Body of pancreas (tissue), 4 donors: ENCODE results near the gene PCDH8. TPM values are rescaled to one million over a fixed set of nuclear protein-coding genes. Genes with fewer than 3 reads are reported as not detected.

ENCODE experiments used
- ATAC-seq: fragments of 150-250 bp; one replicate; pipeline ENCODE4 v1.9.1; 2016
- DNase-seq, 4 donors: peaks; one replicate each; pipeline ENCODE4 v3.0.0-alpha.2; 2019
- H3K27ac ChIP-seq, 4 donors: fragments of 200-600 bp; sonication (generic); 1 replicate in 3 of 4; 2 replicates in 1 of 4; pipeline versions ENCODE4 v1.5.1 to v1.6.1; 2016 to 2019; ENCODE audit warnings: mild to moderate bottlenecking in 1 of 4, mixed read lengths in 1 of 4, moderate library complexity in 1 of 4
- H3K27me3 ChIP-seq, 2 donors: fragments of 200-600 bp; sonication (generic); one replicate each; pipeline ENCODE4 v1.6.0; 2016; ENCODE audit warnings: mild to moderate bottlenecking in 1 of 2
- H3K36me3 ChIP-seq, 2 donors: fragments of 200-600 bp; sonication (generic); replicated peaks in 1 of 2; 2 replicates each; pipeline ENCODE4 v1.5.1; 2016; ENCODE audit warnings: low read depth in 2 of 2; ENCODE audit not compliant: insufficient read depth in 1 of 2
- H3K4me1 ChIP-seq: fragments of 200-600 bp; sonication (generic); one replicate; pipeline ENCODE4 v1.6.0; 2016
- H3K4me3 ChIP-seq, 2 donors: fragments of 200-600 bp; sonication (generic); 1 replicate in 1 of 2; 2 replicates in 1 of 2; pipeline ENCODE4 v1.5.1; 2016 to 2019
- H3K9me3 ChIP-seq, 3 donors: fragments of 200-600 bp; sonication (generic); 1 replicate in 2 of 3; 2 replicates in 1 of 3; pipeline ENCODE4 v1.5.1; 2016
- POLR2A ChIP-seq, 3 donors: fragments of 450-650 bp; IDR thresholded peaks; one replicate each; pipeline ENCODE4 v1.6.1; 2016; ENCODE audit warnings: antibody characterized with exemption in 3 of 3, mild to moderate bottlenecking in 2 of 3
- WGBS, 2 donors: methylation state at CpG; one replicate each; pipeline ENCODE4 v1.1.5; 2017; 5-methylcytosine and 5-hydroxymethylcytosine counted together
- intact Hi-C: fragments of 100-400 bp; cut with DNase I; formaldehyde crosslinking; loops from one replicate; pipeline ENCODE4 v1.15.1; 2023
- total RNA-seq, 2 donors: library from RNA; depleted of rRNA; stranded (reverse); fragments of >200 nt; gene quantifications; one replicate each; pipeline ENCODE4 v1.1.0, GENCODE V29; 2016
- TF ChIP-seq, protein P1 (sequence below), 7 experiments: fragments of 450-650 bp in 4 of 7; fragments of 200-600 bp in 3 of 7; sonication (generic) in 3 of 7; IDR thresholded peaks; one replicate each; pipeline ENCODE4 v1.5.1; 2016 to 2019; ENCODE audit warnings: antibody characterized with exemption in 7 of 7

PCDH8 gene
- total RNA-seq, 2 donors from 2014 or later: not detected

DNA sequence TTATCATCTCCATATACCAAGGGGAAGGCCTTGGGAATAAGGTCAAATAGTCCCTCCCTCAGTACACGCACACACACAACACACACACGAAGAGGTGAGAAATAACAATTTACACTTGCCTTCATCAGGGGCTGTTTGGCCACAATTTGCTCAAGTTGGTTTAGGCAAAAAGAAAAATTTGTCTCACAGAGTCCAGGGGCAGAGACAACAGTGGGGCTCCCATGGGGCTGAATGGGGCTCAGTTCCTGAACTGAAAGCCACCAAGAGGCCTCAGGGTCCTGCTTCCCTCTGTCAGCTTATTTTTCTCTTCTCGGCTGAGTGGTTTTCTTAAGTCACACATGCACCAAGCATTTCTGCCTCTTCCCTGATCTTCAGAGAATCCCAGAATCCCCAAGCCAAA is 35.5 kb downstream of the PCDH8 start:
- TF ChIP-seq, protein P1, sequence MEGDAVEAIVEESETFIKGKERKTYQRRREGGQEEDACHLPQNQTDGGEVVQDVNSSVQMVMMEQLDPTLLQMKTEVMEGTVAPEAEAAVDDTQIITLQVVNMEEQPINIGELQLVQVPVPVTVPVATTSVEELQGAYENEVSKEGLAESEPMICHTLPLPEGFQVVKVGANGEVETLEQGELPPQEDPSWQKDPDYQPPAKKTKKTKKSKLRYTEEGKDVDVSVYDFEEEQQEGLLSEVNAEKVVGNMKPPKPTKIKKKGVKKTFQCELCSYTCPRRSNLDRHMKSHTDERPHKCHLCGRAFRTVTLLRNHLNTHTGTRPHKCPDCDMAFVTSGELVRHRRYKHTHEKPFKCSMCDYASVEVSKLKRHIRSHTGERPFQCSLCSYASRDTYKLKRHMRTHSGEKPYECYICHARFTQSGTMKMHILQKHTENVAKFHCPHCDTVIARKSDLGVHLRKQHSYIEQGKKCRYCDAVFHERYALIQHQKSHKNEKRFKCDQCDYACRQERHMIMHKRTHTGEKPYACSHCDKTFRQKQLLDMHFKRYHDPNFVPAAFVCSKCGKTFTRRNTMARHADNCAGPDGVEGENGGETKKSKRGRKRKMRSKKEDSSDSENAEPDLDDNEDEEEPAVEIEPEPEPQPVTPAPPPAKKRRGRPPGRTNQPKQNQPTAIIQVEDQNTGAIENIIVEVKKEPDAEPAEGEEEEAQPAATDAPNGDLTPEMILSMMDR (IDR thresholded peaks at IDR 0.05): no peak
- TF ChIP-seq POLR2A (IDR thresholded peaks at IDR 0.05): no peak
- no peaks in the 10 kb centered on the region for H3K36me3 ChIP-seq
- H3K9me3 ChIP-seq: no peaks in the 10 kb centered on the region
- H3K27ac ChIP-seq: no peak overlapping the region
- WGBS, 2 donors: 74 to 76% methylated on average over 3 of the region's 3 CpGs
- intact Hi-C loops: no loop called here
- ATAC-seq (no peak), DNase-seq (no peak)
- no peaks in the 10 kb centered on the region for H3K27me3 ChIP-seq
- no peaks in the 10 kb centered on the region for H3K4me1 ChIP-seq
- H3K4me3 ChIP-seq: no peak overlapping the region

DNA sequence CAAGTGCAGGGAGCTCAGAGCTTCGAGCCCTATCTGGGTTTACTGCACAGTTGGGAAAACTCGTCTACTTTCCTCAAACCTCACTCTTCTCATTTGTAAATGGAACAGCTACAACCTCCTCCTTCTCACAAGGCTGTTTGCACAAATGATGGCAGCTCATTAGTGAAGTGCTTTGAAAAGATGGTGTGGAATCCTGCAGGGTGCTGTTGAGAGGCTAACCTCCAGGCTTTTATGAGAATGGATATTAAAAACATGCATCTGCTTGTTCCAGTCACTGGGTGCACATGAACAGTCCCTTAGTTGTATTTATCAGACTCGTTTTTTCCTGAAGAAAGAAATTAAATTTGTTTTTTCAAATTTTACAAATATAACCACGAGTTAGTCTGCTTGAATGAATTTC is 36.6 kb downstream of the PCDH8 start:
- Histone ChIP-seq H3K27me3 (no peaks in the 10 kb centered on the region), H3K36me3 (no peaks in the 10 kb centered on the region), H3K4me3 (no peak overlapping the region), H3K9me3 (no peaks in the 10 kb centered on the region), H3K27ac (no peak overlapping the region), H3K4me1 (no peaks in the 10 kb centered on the region)
- DNase-seq (no peak), ATAC-seq (no peak)
- intact Hi-C loops: no loop called here
- TF ChIP-seq, protein P1 (IDR thresholded peaks at IDR 0.05): no peak
- no peak for TF ChIP-seq POLR2A (IDR thresholded peaks at IDR 0.05)
- WGBS, 2 donors: 47 to 49% methylated on average over 4 of the region's 4 CpGs

DNA sequence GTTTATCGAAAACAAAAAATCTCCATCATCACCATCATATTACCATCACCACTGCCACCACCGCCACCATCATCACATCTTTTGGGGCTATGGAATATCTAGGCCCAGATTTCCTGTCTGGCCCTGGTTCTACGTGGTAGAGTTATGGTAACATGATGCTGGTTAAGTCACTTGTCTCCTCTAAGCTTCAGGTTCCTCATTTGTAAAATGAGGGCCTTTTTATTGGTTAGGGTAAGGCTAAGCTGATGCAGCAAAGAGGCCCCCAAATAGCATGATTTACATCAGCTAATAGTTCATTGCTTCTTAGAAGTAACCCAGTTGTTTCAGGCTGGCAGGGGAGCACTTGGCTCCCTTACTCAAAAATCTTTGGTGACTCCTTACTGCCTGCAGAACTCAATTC is 37.9 kb downstream of the PCDH8 start:
- Histone ChIP-seq H3K4me1 (no peaks in the 10 kb centered on the region), H3K36me3 (no peaks in the 10 kb centered on the region), H3K27me3 (no peaks in the 10 kb centered on the region), H3K27ac (no peak overlapping the region), H3K9me3 (no peaks in the 10 kb centered on the region), H3K4me3 (no peak overlapping the region)
- DNase-seq: no peak
- TF ChIP-seq, protein P1 (IDR thresholded peaks at IDR 0.05): no peak
- no peak for TF ChIP-seq POLR2A (IDR thresholded peaks at IDR 0.05)
- ATAC-seq: no peak
- intact Hi-C loops: no loop called here
- 73 to 76% methylated on average over 3 of the region's 3 CpGs for WGBS, 2 donors

DNA sequence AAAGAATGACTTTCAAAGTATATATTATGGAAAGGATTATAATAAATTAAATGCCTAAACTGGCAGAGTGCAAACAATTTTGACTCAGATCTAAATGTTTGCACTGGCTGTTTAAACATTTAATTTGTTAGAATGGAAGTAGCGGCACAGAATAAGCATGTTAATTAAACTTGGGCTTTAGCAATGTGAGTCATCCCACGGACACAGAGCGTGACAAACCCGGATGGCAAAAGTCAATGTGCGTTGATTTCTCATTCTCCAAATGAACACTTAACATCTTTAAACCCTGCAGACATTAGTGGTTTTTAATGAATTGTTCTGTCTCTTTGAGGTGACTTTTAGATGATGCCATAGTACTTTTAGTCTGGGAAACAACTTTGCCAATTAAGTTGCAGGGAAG is 38.4 kb downstream of the PCDH8 start:
- intact Hi-C loops: no loop called here
- H3K4me3 ChIP-seq: no peak overlapping the region
- H3K36me3 ChIP-seq: no peaks in the 10 kb centered on the region
- H3K27ac ChIP-seq: no peak overlapping the region
- 53 to 54% methylated on average over 5 of the region's 5 CpGs for WGBS, 2 donors
- TF ChIP-seq, protein P1 (IDR thresholded peaks at IDR 0.05): no peak
- no peak for TF ChIP-seq POLR2A (IDR thresholded peaks at IDR 0.05)
- no peaks in the 10 kb centered on the region for H3K27me3 ChIP-seq
- DNase-seq: no peak
- ATAC-seq: no peak
- H3K4me1 ChIP-seq: no peaks in the 10 kb centered on the region
- no peaks in the 10 kb centered on the region for H3K9me3 ChIP-seq

DNA sequence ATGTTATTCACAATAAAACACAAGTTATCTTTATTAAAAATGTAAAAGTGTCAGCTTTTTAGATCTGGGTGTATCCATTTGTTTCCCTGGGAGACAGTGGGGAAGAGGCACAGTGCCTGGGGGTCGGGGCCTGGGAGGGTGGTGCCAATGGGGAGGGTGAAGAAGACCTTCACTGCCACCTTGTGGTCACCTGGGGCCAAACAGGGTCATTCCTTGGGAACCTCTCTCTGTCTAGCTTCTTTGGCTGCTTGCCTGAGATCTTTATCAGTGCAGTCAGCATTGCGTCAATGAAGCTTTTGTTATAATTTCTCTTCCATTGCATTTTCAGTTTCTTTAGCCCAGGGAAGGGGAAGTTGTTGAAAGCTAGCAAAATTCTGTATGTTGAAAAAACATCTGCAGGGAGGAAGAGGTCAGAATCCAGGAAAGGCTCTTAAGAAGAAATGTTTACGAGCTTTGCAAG is 39.1 kb downstream of the PCDH8 start:
- TF ChIP-seq, protein P1 (IDR thresholded peaks at IDR 0.05): peak in 6 of 7 experiments; percentile 37 to 47 (median 42)
- TF ChIP-seq POLR2A (IDR thresholded peaks at IDR 0.05): no peak
- Histone ChIP-seq H3K36me3 (no peaks in the 10 kb centered on the region), H3K27ac (no peak overlapping the region), H3K4me1 (no peaks in the 10 kb centered on the region), H3K4me3 (no peak overlapping the region), H3K27me3 (no peaks in the 10 kb centered on the region), H3K9me3 (no peaks in the 10 kb centered on the region)
- 11 to 12% methylated on average over 3 of the region's 3 CpGs for WGBS, 2 donors
- ATAC-seq (peak; percentile 70), DNase-seq (peak; percentile 58 to 70 (median 64))
- intact Hi-C loops: no loop called here
